Right forelimb (tissue), 1 donor: ENCODE measurements around the gene TRIO.

Experiments used
- DNase-seq: peaks from one replicate; pipeline ENCODE4 v3.0.0-alpha.2; 2018

The TRIO gene

DNA sequence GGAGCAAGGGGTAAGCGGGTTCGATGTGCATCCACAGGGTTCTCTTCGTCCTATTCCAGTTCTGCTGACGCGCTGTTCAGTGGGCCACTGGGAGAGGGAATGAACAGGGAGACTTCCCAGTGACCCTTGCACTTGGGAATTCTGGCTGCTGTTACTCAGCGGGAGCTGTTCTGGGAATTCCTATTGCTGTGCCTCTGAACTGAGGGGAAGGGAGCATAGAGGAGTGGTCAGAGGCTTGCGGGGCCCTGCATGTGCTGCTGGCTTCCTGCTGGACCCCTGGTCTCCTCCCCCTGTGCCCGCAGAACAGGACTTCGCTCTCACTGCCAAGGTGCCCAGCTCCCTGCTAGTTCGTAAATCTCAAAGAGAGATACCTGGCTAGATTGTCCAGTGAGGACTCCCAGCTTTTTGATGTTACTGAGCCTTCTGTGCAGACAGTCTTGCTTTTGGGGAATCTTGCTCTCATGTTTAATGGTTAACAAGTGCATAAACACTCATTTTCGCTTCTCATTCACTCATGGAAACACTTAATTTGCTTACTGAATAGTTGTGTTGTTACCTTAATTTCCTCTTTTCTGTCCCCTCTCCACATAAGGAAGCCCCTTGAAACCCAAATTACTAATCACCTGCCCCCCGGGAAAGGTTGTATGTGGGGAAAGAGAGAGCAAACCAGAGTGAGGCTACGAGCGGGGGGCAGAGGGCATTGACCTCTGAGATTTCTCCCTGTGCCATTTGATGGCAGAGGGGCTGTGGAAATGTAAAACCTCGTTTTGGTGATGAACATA is 5.9 kb downstream of the TRIO start:
- DNase-seq = no peak

DNA sequence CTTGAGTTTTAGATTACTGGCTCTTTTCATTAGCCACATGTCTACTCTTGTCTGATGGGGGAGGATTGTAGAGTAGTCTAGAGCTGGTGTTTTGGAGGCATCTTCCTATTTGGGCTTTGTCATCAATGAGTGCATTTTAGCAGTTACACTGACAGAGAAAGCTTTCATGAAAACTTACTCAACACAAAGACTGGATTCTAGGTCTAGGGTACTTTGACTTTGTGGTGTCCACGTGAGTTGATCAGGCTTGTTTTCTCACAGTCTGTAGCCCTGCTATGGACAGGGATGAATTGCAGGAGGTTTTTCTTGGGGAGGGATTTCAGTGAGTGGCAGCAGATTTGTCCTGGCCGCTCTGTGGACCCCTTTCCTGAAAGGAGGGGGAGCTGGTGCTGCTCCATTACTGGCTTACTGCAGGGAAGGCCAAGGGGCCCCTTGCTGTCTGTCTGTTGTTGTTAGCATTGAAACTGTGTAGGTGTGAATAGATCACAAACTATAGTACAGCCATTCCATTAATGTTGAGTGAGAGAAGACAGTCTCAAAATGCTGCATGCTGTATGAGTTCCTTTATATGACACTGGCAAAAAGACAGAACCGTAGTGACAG is 6.6 kb downstream of the TRIO start:
- no peak for DNase-seq

GRCh38 chr5:14151416-14151815 is 8.3 kb downstream of the TRIO start:
- DNase-seq = no peak

DNA sequence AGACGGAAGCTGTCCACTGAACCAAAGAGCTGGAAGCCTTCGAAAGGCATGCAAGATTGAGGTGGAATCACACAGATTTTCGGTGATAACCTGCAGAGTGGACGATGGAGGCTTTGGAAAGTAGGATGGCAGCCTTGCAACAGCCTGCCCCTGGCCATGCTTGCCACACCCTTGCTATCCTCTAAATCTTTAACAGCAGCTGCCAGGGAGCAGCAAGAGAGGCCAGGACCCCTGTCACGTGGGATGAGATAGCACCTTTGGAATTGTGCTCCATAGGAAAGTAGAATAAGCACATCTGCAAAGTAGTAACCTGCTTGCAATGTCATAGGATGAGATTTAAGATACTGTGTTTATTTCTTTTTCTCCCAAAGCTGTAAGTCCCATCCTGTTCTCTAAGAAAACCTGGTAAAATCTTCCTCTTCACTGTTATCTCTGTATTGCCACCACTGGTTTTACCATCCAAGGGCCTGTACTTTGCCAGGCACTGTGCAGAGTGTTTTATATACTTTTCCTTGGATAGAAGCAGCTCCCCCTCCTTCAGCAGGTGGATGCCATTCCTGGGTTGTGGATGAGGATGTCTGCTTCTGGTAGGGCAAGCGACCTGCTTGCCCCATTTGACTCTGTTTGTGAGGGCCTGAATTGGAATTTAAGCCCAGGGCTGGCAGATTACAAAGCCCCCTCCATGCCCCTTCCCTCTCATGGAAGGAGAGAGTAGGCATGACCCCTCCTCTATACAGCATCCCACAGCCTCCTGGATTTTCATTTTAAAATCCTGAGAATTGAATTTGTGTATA is 10.1 kb downstream of the TRIO start:
- no peak for DNase-seq

DNA sequence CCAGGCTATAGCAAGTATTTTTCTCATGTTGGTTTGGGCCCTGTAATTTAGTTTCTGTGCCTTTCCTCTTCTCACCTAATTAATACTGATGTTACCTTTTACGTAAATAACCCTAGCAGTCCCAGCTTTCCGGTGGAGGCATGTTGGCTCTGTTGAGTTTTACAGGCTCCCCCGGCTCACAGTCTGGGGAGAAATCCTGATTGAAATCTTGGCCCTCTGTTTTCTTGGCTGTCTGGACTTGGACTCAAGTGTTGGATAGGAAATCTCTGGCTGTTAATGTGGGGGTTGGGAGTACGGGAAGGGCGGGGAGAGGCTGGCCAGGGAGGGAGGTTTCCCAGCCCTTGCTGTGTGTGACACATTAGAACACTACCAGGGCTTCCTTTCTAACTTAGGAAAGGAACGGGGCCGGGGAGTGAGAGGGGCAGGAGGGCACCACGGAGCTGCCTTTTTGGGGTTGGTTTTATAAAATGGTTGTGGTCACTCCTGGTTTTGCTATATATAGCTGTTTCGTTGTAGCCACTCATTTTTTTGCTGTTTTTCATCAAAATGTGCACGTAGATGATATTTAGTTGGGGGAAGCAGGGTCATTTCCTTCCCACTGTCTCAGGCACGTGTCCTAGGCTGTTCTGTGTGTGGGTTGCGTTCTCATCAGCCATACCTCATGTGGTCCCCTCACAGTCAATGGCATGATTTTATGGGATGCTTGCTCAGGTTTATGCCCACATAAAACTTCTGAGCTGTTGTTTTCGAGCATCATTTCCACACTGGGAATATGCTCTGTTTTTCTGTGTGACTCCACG is 11.0 kb downstream of the TRIO start:
- peak; percentile 78 for DNase-seq

- no peak for DNase-seq
These were observed 11.9 kb downstream of the TRIO start for GRCh38 chr5:14155075-14155474.

DNA sequence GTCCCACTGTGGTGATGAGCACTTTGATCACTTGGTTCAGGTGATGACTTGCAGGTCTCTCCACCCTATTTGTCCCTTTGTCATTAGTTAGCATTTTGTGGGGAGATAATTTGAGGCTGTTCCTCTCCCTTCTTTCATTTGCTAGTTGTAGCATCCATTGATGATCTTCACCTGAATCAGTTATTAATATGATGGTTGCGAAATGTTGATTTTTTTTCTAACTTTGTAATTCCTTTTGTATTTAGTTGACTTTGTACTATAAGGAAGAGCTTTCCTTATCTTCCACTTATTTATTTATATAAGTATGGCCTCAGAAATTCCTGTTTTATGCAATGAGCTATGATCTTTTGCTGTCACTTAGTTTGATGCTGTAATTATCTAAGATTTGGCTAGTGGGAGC is 12.6 kb downstream of the TRIO start:
- DNase-seq = no peak

GRCh38 chr5:14156290-14156649 is 13.1 kb downstream of the TRIO start:
- DNase-seq = no peak

DNA sequence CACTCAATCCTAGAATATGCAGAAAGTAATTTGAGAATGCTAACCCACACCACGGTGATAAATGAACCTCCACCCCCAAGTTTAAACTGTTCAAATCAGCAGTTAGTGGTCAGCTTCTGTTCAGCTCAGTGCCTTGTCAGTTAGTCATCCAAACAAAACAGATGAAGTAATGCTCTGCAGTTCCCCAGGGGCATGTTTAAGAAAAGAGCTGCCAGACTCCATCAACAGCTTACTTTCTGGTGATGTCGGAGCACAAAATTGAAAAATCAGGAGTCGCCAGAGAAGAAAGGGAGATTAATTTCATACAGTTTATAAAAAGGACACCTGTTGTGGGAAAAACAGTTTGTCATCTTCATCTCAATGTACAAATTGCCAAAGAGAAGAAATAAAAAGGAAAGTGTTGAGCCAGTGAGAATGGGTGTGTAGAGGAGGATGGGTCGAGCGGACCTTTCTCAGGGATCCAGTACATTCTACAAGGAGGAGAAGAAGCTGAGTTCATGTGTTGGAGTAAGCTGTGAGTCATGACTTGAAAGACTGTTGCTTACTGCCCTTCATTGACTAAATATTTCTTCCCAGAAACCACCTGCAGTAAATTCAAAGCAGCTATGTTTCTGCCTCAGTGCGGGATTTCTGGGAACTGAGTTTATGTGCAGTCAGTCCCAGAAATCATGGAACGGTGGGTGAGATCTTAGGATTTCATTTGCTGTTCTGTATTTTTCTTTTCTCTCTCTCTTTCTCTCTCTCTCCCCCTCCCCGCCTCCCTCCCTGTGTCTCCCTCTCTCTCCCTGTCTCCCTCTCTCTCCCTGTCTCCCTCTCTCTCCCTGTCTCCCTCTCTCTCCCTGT is 13.7 kb downstream of the TRIO start:
- no peak for DNase-seq

- DNase-seq = no peak
These were observed 14.3 kb downstream of the TRIO start for GRCh38 chr5:14157493-14157782.

GRCh38 chr5:14158890-14159666 is 15.9 kb downstream of the TRIO start:
- no peak for DNase-seq

GRCh38 chr5:14161825-14162556 is 18.8 kb downstream of the TRIO start:
- DNase-seq = no peak

DNA sequence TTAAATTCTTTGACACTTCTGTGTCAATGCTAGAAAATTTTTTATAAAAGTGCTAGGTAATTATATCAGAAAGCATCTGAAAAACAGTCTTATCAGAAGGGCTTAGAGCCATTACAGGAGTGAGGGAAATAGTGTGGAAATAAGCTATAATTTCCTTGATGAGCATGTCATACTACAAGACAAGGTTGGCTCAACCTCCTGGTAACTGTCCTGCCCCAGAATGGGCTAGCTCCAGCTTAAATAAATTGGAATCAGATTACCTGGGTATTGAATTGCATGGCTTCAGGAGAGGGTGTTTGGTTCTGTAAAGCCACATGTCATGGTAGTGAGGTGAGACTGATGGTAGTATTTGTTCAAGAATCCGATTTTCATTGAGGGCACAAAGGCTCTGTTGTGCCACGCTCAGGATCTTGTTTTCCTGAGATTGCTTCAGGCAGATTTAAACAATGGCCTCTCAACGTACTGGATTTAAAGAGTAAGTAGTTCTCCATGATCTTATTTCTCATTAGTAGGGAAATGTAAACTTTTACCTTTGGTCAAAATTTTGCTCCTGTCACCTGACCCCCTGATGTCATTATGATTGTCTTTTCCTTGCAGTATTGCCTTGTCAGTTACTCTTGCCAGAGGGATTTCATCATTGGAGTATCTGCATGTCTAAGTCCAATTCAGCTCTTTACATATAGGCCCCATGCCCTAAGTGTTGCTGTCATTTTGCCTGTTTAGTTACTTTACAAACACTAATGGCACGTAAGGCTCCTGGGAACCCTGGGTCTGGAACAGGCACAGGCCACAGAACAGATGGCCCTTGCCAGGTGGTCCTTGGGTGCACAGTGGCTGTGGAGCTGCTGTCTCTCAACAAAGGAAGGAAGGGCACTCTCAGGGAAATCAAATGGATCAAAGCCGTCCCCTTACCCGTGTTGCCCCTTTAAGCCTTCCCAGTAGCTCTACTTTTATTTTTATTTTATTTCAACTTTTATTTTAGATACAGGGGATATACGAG is 21.3 kb downstream of the TRIO start:
- DNase-seq = no peak

DNA sequence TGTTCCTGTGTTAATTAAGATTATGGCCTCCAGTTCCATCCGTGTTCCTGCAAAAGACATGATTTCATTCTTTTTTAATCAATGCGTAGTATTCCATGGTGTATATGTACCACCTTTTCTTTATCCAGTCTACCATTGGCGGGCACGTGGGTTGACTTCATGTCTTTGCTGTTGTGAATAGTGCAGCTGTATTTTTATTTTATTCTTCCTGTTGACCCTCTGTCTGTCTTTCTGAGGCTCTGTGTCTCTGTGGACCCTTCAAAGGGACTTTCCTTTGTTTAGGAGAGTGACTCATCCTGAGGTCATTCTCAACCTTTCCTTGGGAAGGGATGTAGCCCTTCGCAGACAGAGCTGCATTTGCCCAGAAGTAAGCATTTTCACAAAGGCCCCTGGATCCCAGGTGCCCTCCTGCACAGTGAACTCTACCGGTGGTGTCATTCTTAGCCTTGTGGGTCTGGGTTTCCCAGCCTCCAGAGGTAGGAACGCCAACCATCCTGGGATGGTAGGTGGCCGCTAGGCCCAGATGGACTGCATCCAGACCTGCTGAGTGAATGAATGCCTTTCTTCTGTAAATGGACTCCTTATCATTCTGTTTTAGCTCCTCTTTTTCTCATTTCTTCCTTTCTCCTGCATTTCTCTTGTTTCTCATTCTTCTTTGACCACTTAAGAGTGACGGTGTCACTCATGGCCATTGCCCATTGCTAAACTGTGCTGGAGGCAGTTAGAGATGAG is 22.4 kb downstream of the TRIO start:
- DNase-seq = no peak

DNA sequence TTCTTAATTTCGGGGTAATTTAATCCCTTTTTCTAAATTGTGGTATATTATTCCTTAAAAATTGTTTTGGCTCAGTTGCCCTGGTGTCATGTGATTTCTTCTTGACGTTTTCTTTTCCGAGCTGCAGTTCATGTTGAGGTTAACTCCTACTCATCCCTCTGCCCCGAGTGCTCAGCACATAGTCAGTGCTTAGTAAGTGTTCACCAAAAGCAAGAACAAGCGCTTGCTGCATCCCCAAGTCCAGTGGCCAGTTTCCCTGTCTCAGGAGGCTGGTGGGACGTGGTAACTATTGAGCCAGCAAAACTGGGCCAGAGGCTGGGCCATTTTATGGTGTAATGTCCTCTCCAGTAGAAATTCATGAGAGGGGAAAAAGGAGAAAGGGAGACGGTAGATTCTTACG is 23.3 kb downstream of the TRIO start:
- no peak for DNase-seq

GRCh38 chr5:14167211-14167845 is 24.2 kb downstream of the TRIO start:
- DNase-seq = no peak

GRCh38 chr5:14168144-14168792 is 25.1 kb downstream of the TRIO start:
- DNase-seq = no peak

- no peak for DNase-seq
These were observed 25.7 kb downstream of the TRIO start for GRCh38 chr5:14168793-14169262.
